HCT116 (cell line): ENCODE measurements around the gene PCDHA11. TPM values are rescaled to one million over a fixed set of nuclear protein-coding genes. Genes with fewer than 3 reads are reported as not detected.

ENCODE experiments used
- ATAC-seq: fragments of 200-7000 bp; cut with Tn5 transposase; 2 replicates; pipeline ENCODE4 v1.9.1; 2020; ENCODE audit warnings: mild to moderate bottlenecking, moderate library complexity
- BruUV-seq: library from RNA; stranded (reverse); fragments of 400-500 nt; replicated peaks from 2 replicates; lab custom pipeline; 2021; lab: Mats Ljungman, UMichigan
- CTCF ChIA-PET: fragments of 300-600 bp; sonication (Branson Sonifier 250); formaldehyde crosslinking; loops from one replicate; lab custom pipeline; 2021; ENCODE audit warnings: antibody characterized with exemption; lab: Charles Lee
- POLR2A ChIA-PET: fragments of 300-600, 350-600 bp; sonication (Branson Sonifier 250); formaldehyde crosslinking; loops from one replicate; lab custom pipeline; 2021; ENCODE audit warnings: antibody characterized with exemption; lab: Charles Lee
- RAD21 ChIA-PET, 2 experiments: fragments of 300-600 bp; sonication (Branson Sonifier 250); formaldehyde crosslinking; loops; one replicate each; lab custom pipeline; 2023; ENCODE audit warnings: low total read pairs in 2 of 2; ENCODE audit not compliant: uncharacterized antibody in 2 of 2, unreplicated experiment in 2 of 2, low non-redundant PET in 1 of 2; lab: Charles Lee
- DNase-seq: peaks from one replicate; pipeline ENCODE4 v3.0.0-alpha.2; 2010; ENCODE audit warnings: low read depth, low spot score
- H2AFZ ChIP-seq: fragments of 200-600 bp; shearing (Covaris generic), sonication (generic); 2 replicates; pipeline ENCODE4 v1.6.1; 2017; ENCODE audit warnings: low read depth, mixed run types, mixed read lengths, antibody characterized with exemption, low read length; ENCODE audit not compliant: poor library complexity, severe bottlenecking
- H3K27ac ChIP-seq: 2 replicates; pipeline ENCODE4 v1.5.1; 2012; ENCODE audit warnings: low read depth, low read length
- H3K27me3 ChIP-seq: fragments of 200-600 bp; sonication (generic); 2 replicates; pipeline ENCODE4 v1.6.1; 2016; ENCODE audit warnings: mixed run types, low read length, mixed read lengths; ENCODE audit not compliant: insufficient read depth
- H3K36me3 ChIP-seq, 2 experiments: fragments of 200-500 bp in 1 of 2; fragments of 200-600 bp in 1 of 2; sonication (Bioruptor generic) in 1 of 2; sonication (generic) in 1 of 2; 2 replicates each; pipeline versions ENCODE4 v1.5.1 to v1.6.1; 2014 to 2016; ENCODE audit warnings: low read length in 2 of 2, inconsistent platforms in 1 of 2, mixed read lengths in 1 of 2, mixed run types in 1 of 2; ENCODE audit not compliant: insufficient read depth in 2 of 2, control insufficient read depth in 1 of 2
- H3K4me1 ChIP-seq, 2 experiments: fragments of 200-600 bp in 1 of 2; sonication (generic) in 1 of 2; 2 replicates each; pipeline versions ENCODE4 v1.5.1 to v1.6.1; 2012 to 2017; ENCODE audit warnings: low read length in 2 of 2, inconsistent platforms in 1 of 2, mild to moderate bottlenecking in 1 of 2, mixed read lengths in 1 of 2, mixed run types in 1 of 2, moderate library complexity in 1 of 2; ENCODE audit not compliant: insufficient read depth in 2 of 2, control insufficient read depth in 1 of 2
- H3K4me2 ChIP-seq: fragments of 200-600 bp; sonication (generic); 2 replicates; pipeline ENCODE4 v1.6.1; 2017; ENCODE audit warnings: mixed run types, low read length, mixed read lengths
- H3K4me3 ChIP-seq, 2 experiments: fragments of 200-600 bp in 1 of 2; sonication (generic) in 1 of 2; replicated peaks in 1 of 2; 2 replicates each; pipeline ENCODE4 v1.5.1; 2011 to 2016; ENCODE audit warnings: low read length in 2 of 2, control low read depth in 1 of 2, low read depth in 1 of 2, mild to moderate bottlenecking in 1 of 2, mixed read lengths in 1 of 2, mixed run types in 1 of 2
- H3K79me2 ChIP-seq: fragments of 200-600 bp; sonication (generic); 2 replicates; pipeline ENCODE4 v1.6.1; 2017; ENCODE audit warnings: mild to moderate bottlenecking, mixed run types, low read length, moderate library complexity, mixed read lengths; ENCODE audit not compliant: insufficient read depth
- H3K9ac ChIP-seq: fragments of 200-600 bp; sonication (generic); 2 replicates; pipeline ENCODE4 v1.6.1; 2016; ENCODE audit warnings: low read length, mixed read lengths
- H3K9me2 ChIP-seq: fragments of 200-600 bp; sonication (generic), shearing (Covaris generic); 2 replicates; pipeline ENCODE4 v1.6.1; 2017; ENCODE audit warnings: mixed run types, mild to moderate bottlenecking, moderate library complexity; ENCODE audit not compliant: insufficient read depth
- H3K9me3 ChIP-seq, 2 experiments: fragments of 200-500 bp in 1 of 2; fragments of 200-600 bp in 1 of 2; sonication (Bioruptor generic) in 1 of 2; sonication (generic) in 1 of 2; 2 replicates each; pipeline ENCODE4 v1.6.1; 2014 to 2017; ENCODE audit warnings: low read length in 2 of 2, mixed read lengths in 2 of 2, inconsistent platforms in 1 of 2, low read depth in 1 of 2, mild to moderate bottlenecking in 1 of 2, mixed run types in 1 of 2, moderate library complexity in 1 of 2; ENCODE audit not compliant: control insufficient read depth in 1 of 2, insufficient read depth in 1 of 2
- H4K20me1 ChIP-seq: fragments of 200-600 bp; sonication (generic), shearing (Covaris generic); 2 replicates; pipeline ENCODE4 v1.6.1; 2017; ENCODE audit warnings: mixed run types, mild to moderate bottlenecking, moderate library complexity; ENCODE audit not compliant: insufficient read depth
- ATF3 ChIP-seq: IDR thresholded peaks from 2 replicates; pipeline ENCODE4 v1.6.1; 2012
- CBX3 ChIP-seq: IDR thresholded peaks from 2 replicates; pipeline ENCODE4 v1.6.1; 2012; ENCODE audit warnings: low read depth
- CEBPB ChIP-seq: IDR thresholded peaks from 2 replicates; pipeline ENCODE4 v1.6.1; 2012; ENCODE audit warnings: low read depth
- CTCF ChIP-seq, 3 experiments: fragments of 200-600 bp in 1 of 3; sonication (generic) in 1 of 3; IDR thresholded peaks in 2 of 3; conservative IDR thresholded peaks in 1 of 3; 2 replicates each; pipeline ENCODE4 v1.5.1; 2012 to 2017; ENCODE audit warnings: low read depth in 2 of 3, low read length in 2 of 3, antibody characterized with exemption in 1 of 3, borderline replicate concordance in 1 of 3, control low read depth in 1 of 3, mild to moderate bottlenecking in 1 of 3, mixed read lengths in 1 of 3, mixed run types in 1 of 3, moderate library complexity in 1 of 3; ENCODE audit not compliant: insufficient read depth in 1 of 3
- EGR1 ChIP-seq: IDR thresholded peaks from 2 replicates; pipeline ENCODE4 v1.6.1; 2012; ENCODE audit warnings: low read depth
- ELF1 ChIP-seq: IDR thresholded peaks from 2 replicates; pipeline ENCODE4 v1.6.1; 2012; ENCODE audit warnings: low read depth, borderline replicate concordance
- EZH2phosphoT487 ChIP-seq: fragments of 200-600 bp; IDR thresholded peaks from 2 replicates; pipeline ENCODE4 v1.6.1; 2018; ENCODE audit warnings: antibody characterized with exemption, borderline replicate concordance
- JUND ChIP-seq: IDR thresholded peaks from 2 replicates; pipeline ENCODE4 v1.6.1; 2012
- POLR2AphosphoS5 ChIP-seq: IDR thresholded peaks from 2 replicates; pipeline ENCODE4 v1.6.1; 2011; ENCODE audit warnings: mild to moderate bottlenecking, low read depth, low read length, moderate library complexity
- RAD21 ChIP-seq: IDR thresholded peaks from 2 replicates; pipeline ENCODE4 v1.6.1; 2012; ENCODE audit warnings: low read depth, mild to moderate bottlenecking
- SIN3A ChIP-seq: IDR thresholded peaks from 2 replicates; pipeline ENCODE4 v1.6.1; 2012; ENCODE audit warnings: low read depth
- SP1 ChIP-seq: IDR thresholded peaks from 2 replicates; pipeline ENCODE4 v1.6.1; 2012; ENCODE audit warnings: low read depth
- SRF ChIP-seq: IDR thresholded peaks from 2 replicates; pipeline ENCODE4 v1.6.1; 2012; ENCODE audit warnings: low read depth
- YY1 ChIP-seq: IDR thresholded peaks from 2 replicates; pipeline ENCODE4 v1.6.1; 2011; ENCODE audit warnings: low read length, low read depth, moderate library complexity, mild to moderate bottlenecking; ENCODE audit not compliant: insufficient replicate concordance; ENCODE audit errors: extremely low read depth
- intact Hi-C: fragments of 100-400 bp; cut with micrococcal nuclease; formaldehyde crosslinking; loops from 2 replicates; pipeline ENCODE4 v1.10.0; 2022
- total RNA-seq: library from RNA; stranded (reverse); gene quantifications from one replicate; pipeline ENCODE4 v1.2.1, GENCODE V29; 2021; ENCODE audit not compliant: unreplicated experiment

Gene PCDHA11
- total RNA-seq, 1 experiment from 2014 or later, result 0.27 TPM

- H4K20me1 ChIP-seq, result no peaks in the 10 kb centered on the region
Observed at GRCh38 chr5:140862441-140863295, 6.1 kb upstream of the PCDHA11 start.

GRCh38 chr5:140869555-140869886, 764 bp downstream of the PCDHA11 start:
- POLR2A ChIA-PET, result interaction anchor here (1.2 kb wide), 1 partner anchor 171 kb away, joined by 4 read pairs; no protein-coding TSS in a partner anchor
- H3K4me1 ChIP-seq, result no peaks in the 10 kb centered on the region
- no peak for TF ChIP-seq SP1
- no peak for TF ChIP-seq EGR1
- no peak for TF ChIP-seq YY1
- TF ChIP-seq POLR2AphosphoS5, result no peak
- TF ChIP-seq CTCF (IDR thresholded peaks at IDR 0.05 in 2 of 3, conservative IDR thresholded peaks at IDR 0.05 in 1 of 3; ENCODE audit: borderline replicate concordance in 1 of 3, insufficient read depth in 1 of 3, low read depth in 2 of 3, low read length in 2 of 3), result peak in 2 of 3 experiments; percentile 28 to 34; a peak in 3 of 6 replicates
- TF ChIP-seq ELF1, result no peak
- TF ChIP-seq, all 23 proteins: peak for 1
- DNase-seq (peak; percentile 10), ATAC-seq (no peak)
- Histone ChIP-seq H3K79me2 (no peaks in the 10 kb centered on the region), H3K27me3 (no peaks in the 10 kb centered on the region), H3K27ac (no peak overlapping the region), H3K4me3 (no peak overlapping the region), H3K9ac (no peak overlapping the region), H3K9me2 (no peaks in the 10 kb centered on the region), H3K9me3 (no peaks in the 10 kb centered on the region), H3K36me3 (no peaks in the 10 kb centered on the region), H3K4me2 (no peak overlapping the region), H4K20me1 (no peaks in the 10 kb centered on the region), H2AFZ (no peak overlapping the region)
- intact Hi-C loops, result no loop called here
- RAD21 ChIA-PET, result interaction anchor here in 1 of 2 experiments (1.4 kb wide), 1 partner anchor 171 kb away, joined by 4 read pairs; no protein-coding TSS in a partner anchor
- BruUV-seq, result no TSS peak
- CTCF ChIA-PET, result interaction anchor here (1.0 to 3.0 kb wide), 2 partner anchors 10 to 171 kb away, joined by 3 to 21 read pairs; no protein-coding TSS in a partner anchor

More at GRCh38 chr5:140862441-140863295, 6.1 kb upstream of the PCDHA11 start:
- no peaks in the 10 kb centered on the region for H3K79me2 ChIP-seq
- no peaks in the 10 kb centered on the region for H3K9me2 ChIP-seq
- TF ChIP-seq SP1, result no peak
- no peak for TF ChIP-seq SIN3A
- TF ChIP-seq YY1, result no peak
- TF ChIP-seq JUND, result no peak
- no peak for TF ChIP-seq SRF
- no peak for TF ChIP-seq ELF1
- TF ChIP-seq ATF3, result no peak
- TF ChIP-seq CEBPB, result no peak
- TF ChIP-seq EZH2phosphoT487, result no peak
- TF ChIP-seq RAD21, result no peak
- no peak for TF ChIP-seq CBX3
- POLR2A ChIA-PET, result no interaction called here
- no peaks in the 10 kb centered on the region for H3K4me1 ChIP-seq
- H3K4me3 ChIP-seq, result no peak overlapping the region
- RAD21 ChIA-PET, result no interaction called here
- H3K27ac ChIP-seq, result no peak overlapping the region
- H2AFZ ChIP-seq, result no peak overlapping the region
- no TSS peak for BruUV-seq
- no peak for DNase-seq
- ATAC-seq, result no peak
- H3K27me3 ChIP-seq, result no peaks in the 10 kb centered on the region
- no peaks in the 10 kb centered on the region; a peak in 1 of 4 replicates for H3K9me3 ChIP-seq
- H3K4me2 ChIP-seq, result no peak overlapping the region
- no peak overlapping the region for H3K9ac ChIP-seq
- intact Hi-C loops, result no loop called here
- no peaks in the 10 kb centered on the region for H3K36me3 ChIP-seq
- CTCF ChIA-PET, result no interaction called here
